HepG2 (cell line): ENCODE data around the gene UBE2D4. TPM values are rescaled to one million over a fixed set of nuclear protein-coding genes. Genes with fewer than 3 reads are reported as not detected.

ENCODE experiments used
- EED ChIP-seq: sonication (generic); formaldehyde crosslinking; IDR thresholded peaks from 2 replicates; pipeline ENCODE4 v1.5.0; 2020; ENCODE audit warnings: mild to moderate bottlenecking, missing genetic modification reagents
- EZH2 ChIP-seq: conservative IDR thresholded peaks from 2 replicates; pipeline ENCODE4 v1.6.1; 2012; ENCODE audit warnings: mild to moderate bottlenecking, low read depth, low read length, moderate library complexity
- HOXA9 ChIP-seq: sonication (generic); formaldehyde crosslinking; IDR thresholded peaks from 2 replicates; pipeline ENCODE4 v1.8.1; 2022; ENCODE audit warnings: missing genetic modification reagents, mild to moderate bottlenecking, moderate library complexity, borderline replicate concordance
- KDM1A ChIP-seq: IDR thresholded peaks from 2 replicates; pipeline ENCODE4 v1.6.1; 2016; ENCODE audit warnings: missing compliant biosample characterization
- MAZ ChIP-seq, 2 experiments: sonication (generic) in 1 of 2; formaldehyde crosslinking in 1 of 2; IDR thresholded peaks; 2 replicates each; pipeline versions ENCODE4 v1.5.0 to v1.6.1; 2012 to 2020; ENCODE audit warnings: low read depth in 2 of 2, mild to moderate bottlenecking in 2 of 2, borderline replicate concordance in 1 of 2, improper control_type of control experiment in 1 of 2, low read length in 1 of 2, missing genetic modification reagents in 1 of 2, moderate library complexity in 1 of 2
- MTF1 ChIP-seq: sonication (generic); formaldehyde crosslinking; IDR thresholded peaks from 2 replicates; pipeline ENCODE4 v1.5.0; 2020; ENCODE audit warnings: missing genetic modification reagents
- SAFB2 ChIP-seq: sonication (generic); formaldehyde crosslinking; IDR thresholded peaks from 2 replicates; pipeline ENCODE4 v1.5.1; 2020; ENCODE audit warnings: missing genetic modification reagents, low read depth, mild to moderate bottlenecking, borderline replicate concordance
- SOX13 ChIP-seq, 3 experiments: fragments of 450-650 bp in 1 of 3; sonication (generic) in 1 of 3; formaldehyde crosslinking in 1 of 3; IDR thresholded peaks in 2 of 3; conservative IDR thresholded peaks in 1 of 3; 2 replicates each; pipeline versions ENCODE4 v1.5.0 to v1.6.1; 2016 to 2020; ENCODE audit warnings: antibody characterized with exemption in 1 of 3, mild to moderate bottlenecking in 1 of 3, missing compliant biosample characterization in 1 of 3, missing genetic modification reagents in 1 of 3, moderate library complexity in 1 of 3
- SPEN ChIP-seq: sonication (generic); formaldehyde crosslinking; IDR thresholded peaks from 2 replicates; pipeline ENCODE4 v1.5.1; 2020; ENCODE audit warnings: low read depth, mild to moderate bottlenecking, missing genetic modification reagents
- U2AF1 ChIP-seq: fragments of 200-400 bp; formaldehyde crosslinking; optimal IDR thresholded peaks from 2 replicates; pipeline ENCODE3; 2017; ENCODE audit warnings: mild to moderate bottlenecking, low read depth, low read length
- ZKSCAN1 ChIP-seq: fragments of 150-350 bp; IDR thresholded peaks from 2 replicates; pipeline ENCODE4 v1.6.1; 2014; ENCODE audit warnings: low read length
- ZMYM4 ChIP-seq: sonication (generic); formaldehyde crosslinking; IDR thresholded peaks from 2 replicates; pipeline ENCODE4 v1.8.1; 2023; ENCODE audit warnings: mild to moderate bottlenecking, missing genetic modification reagents
- ZNF34 ChIP-seq: sonication (generic); formaldehyde crosslinking; IDR thresholded peaks from 2 replicates; pipeline ENCODE4 v1.4.0; 2020; ENCODE audit warnings: mild to moderate bottlenecking, missing genetic modification reagents, borderline replicate concordance
- ZNF543 ChIP-seq: sonication (generic); formaldehyde crosslinking; IDR thresholded peaks from 2 replicates; pipeline ENCODE4 v1.4.0; 2020; ENCODE audit warnings: mild to moderate bottlenecking, missing genetic modification reagents
- ZNF614 ChIP-seq: IDR thresholded peaks from 2 replicates; pipeline ENCODE4 v1.6.1; 2018; ENCODE audit warnings: missing biosample characterization, missing genetic modification reagents, inconsistent platforms, borderline replicate concordance
- ZNF616 ChIP-seq: sonication (generic); formaldehyde crosslinking; IDR thresholded peaks from 2 replicates; pipeline ENCODE4 v1.5.0; 2020; ENCODE audit warnings: low read depth, mild to moderate bottlenecking, missing genetic modification reagents
- ZNF652 ChIP-seq: IDR thresholded peaks from 2 replicates; pipeline ENCODE4 v1.6.1; 2016; ENCODE audit warnings: low read depth, borderline replicate concordance
- ZNF883 ChIP-seq: sonication (generic); formaldehyde crosslinking; IDR thresholded peaks from 2 replicates; pipeline ENCODE4 v1.5.1; 2020; ENCODE audit warnings: mild to moderate bottlenecking, missing genetic modification reagents; ENCODE audit errors: not compliant biosample characterization
- polyA plus RNA-seq, 8 experiments: library from polyadenylated mRNA; depleted of rRNA in 3 of 8; stranded (reverse) in 7 of 8; unstranded in 1 of 8; fragments of >200 nt; fragmentation: Illumina TruSeq in 4 of 8; extraction: Trizol in 4 of 8; gene quantifications; 2 replicates each; pipeline versions ENCODE4 v1.2.1 to v1.2.3, GENCODE V29; 2011 to 2016; ENCODE audit warnings: low read depth in 4 of 8, missing spikeins in 1 of 8, mixed read lengths in 1 of 8; ENCODE audit not compliant: insufficient read depth in 1 of 8
- total RNA-seq, 5 experiments: library from RNA; depleted of rRNA; stranded (reverse); fragments of >200 nt; fragmentation: Illumina TruSeq; extraction: Trizol; gene quantifications; 2 replicates each; pipeline ENCODE4 v1.2.3, GENCODE V29; 2016; ENCODE audit warnings: low read depth in 1 of 5
- TF ChIP-seq, protein P1 (sequence below): sonication (generic); formaldehyde crosslinking; conservative IDR thresholded peaks from 2 replicates; pipeline ENCODE4 v1.4.0; 2020; ENCODE audit warnings: missing genetic modification reagents
- TF ChIP-seq, protein P2 (sequence below): sonication (generic); formaldehyde crosslinking; IDR thresholded peaks from 2 replicates; pipeline ENCODE4 v1.4.0; 2020; ENCODE audit warnings: mild to moderate bottlenecking, low read depth, missing genetic modification reagents
- TF ChIP-seq, protein P3 (sequence below): sonication (generic); IDR thresholded peaks from 2 replicates; pipeline ENCODE4 v1.6.1; 2016; ENCODE audit warnings: low read depth, borderline replicate concordance
- TF ChIP-seq, protein P4 (sequence below): sonication (generic); formaldehyde crosslinking; IDR thresholded peaks from 2 replicates; pipeline ENCODE4 v1.4.0; 2020; ENCODE audit warnings: missing genetic modification reagents

UBE2D4 gene
- total and polyA plus RNA-seq, 2 of the 13 experiments (the other 11 are each of a cell fraction or from before 2014, with no cell fraction given): 9.9 to 16.0 TPM

DNA sequence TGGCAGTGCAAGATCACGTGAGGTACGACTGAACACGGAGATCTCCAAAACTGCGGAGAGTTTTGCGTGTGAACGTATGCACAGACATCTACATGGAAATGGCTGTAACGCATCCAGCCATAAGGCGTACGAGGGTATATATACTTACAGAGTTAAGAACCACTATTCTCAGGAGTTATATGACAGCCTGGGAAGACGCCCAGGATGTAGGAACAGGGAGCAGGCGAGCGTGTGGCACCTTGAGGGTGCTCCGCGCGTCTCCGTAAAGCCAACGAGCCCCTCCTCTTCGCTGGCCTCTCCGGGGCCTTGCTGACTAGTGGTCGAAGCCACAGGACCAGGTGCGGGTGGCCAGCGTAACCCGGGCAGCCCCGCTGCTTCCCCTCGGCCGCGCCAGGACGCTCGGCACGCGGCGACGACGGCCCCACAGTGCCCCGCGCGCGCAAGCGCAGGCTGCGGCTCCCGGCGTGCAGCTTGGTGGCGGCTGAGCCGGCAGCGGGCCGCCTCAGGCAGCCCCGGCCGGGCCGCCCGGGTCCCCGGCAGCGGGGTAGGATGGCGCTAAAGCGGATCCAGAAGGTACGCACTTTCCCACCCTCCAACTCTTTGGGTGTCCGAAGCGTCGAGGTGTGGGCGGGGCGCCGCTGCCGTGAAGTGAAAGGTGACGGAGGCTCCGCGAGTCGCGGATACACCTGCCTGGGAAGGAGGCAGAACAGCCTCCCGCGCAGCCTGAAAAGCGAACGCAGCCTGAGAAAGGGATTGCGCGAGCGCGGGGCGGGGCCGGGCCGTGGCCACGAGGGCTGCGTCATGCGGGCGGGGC lies at the start of gene UBE2D4 (continued):
- TF ChIP-seq ZNF614 (CRISPR knock-in tag) (peak; percentile 75; the same call in 1 of the 2 replicates), KDM1A (CRISPR knock-in tag) (no peak), ZNF543 (CRISPR knock-in tag) (no peak), SOX13 (IDR thresholded peaks at IDR 0.05) (no peak), SOX13 (CRISPR knock-in tag; conservative IDR thresholded peaks at IDR 0.05 in 1 of 2, IDR thresholded peaks at IDR 0.05 in 1 of 2) (peak in 1 of 2 experiments; percentile 5; a peak in 1 of 4 replicates), ZNF652 (CRISPR knock-in tag) (0 out of 2 replicates have a peak, but pooled peaks have one; percentile 8), ZMYM4 (peak; percentile 54), ZKSCAN1 (no peak), EED (CRISPR knock-in tag) (peak; percentile 95), SPEN (CRISPR knock-in tag) (peak; percentile 93), MAZ (IDR thresholded peaks at IDR 0.05; ENCODE audit: borderline replicate concordance, low read depth, low read length) (no peak), MAZ (CRISPR knock-in tag; IDR thresholded peaks at IDR 0.05; ENCODE audit: low read depth) (peak; percentile 95), MTF1 (CRISPR knock-in tag) (peak; percentile 82), HOXA9 (CRISPR knock-in tag) (peak; percentile 56; the same call in 1 of the 2 replicates), U2AF1 (peak; percentile 40), SAFB2 (peak; percentile 88; the same call in 1 of the 2 replicates), EZH2 (no peak), ZNF616 (CRISPR knock-in tag) (peak; percentile 84), ZNF34 (CRISPR knock-in tag) (peak; percentile 70; the same call in 1 of the 2 replicates), ZNF883 (peak; percentile 80)
- TF ChIP-seq, protein P1, sequence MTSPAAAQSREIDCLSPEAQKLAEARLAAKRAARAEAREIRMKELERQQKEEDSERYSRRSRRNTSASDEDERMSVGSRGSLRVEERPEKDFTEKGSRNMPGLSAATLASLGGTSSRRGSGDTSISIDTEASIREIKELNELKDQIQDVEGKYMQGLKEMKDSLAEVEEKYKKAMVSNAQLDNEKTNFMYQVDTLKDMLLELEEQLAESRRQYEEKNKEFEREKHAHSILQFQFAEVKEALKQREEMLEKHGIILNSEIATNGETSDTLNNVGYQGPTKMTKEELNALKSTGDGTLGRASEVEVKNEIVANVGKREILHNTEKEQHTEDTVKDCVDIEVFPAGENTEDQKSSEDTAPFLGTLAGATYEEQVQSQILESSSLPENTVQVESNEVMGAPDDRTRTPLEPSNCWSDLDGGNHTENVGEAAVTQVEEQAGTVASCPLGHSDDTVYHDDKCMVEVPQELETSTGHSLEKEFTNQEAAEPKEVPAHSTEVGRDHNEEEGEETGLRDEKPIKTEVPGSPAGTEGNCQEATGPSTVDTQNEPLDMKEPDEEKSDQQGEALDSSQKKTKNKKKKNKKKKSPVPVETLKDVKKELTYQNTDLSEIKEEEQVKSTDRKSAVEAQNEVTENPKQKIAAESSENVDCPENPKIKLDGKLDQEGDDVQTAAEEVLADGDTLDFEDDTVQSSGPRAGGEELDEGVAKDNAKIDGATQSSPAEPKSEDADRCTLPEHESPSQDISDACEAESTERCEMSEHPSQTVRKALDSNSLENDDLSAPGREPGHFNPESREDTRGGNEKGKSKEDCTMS (CRISPR knock-in tag): no peak
- TF ChIP-seq, protein P2, sequence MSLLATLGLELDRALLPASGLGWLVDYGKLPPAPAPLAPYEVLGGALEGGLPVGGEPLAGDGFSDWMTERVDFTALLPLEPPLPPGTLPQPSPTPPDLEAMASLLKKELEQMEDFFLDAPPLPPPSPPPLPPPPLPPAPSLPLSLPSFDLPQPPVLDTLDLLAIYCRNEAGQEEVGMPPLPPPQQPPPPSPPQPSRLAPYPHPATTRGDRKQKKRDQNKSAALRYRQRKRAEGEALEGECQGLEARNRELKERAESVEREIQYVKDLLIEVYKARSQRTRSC (CRISPR knock-in tag): 0 out of 2 replicates have a peak, but pooled peaks have one; percentile 24
- TF ChIP-seq, protein P3, sequence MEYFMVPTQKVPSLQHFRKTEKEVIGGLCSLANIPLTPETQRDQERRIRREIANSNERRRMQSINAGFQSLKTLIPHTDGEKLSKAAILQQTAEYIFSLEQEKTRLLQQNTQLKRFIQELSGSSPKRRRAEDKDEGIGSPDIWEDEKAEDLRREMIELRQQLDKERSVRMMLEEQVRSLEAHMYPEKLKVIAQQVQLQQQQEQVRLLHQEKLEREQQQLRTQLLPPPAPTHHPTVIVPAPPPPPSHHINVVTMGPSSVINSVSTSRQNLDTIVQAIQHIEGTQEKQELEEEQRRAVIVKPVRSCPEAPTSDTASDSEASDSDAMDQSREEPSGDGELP: no peak
- TF ChIP-seq, protein P4, sequence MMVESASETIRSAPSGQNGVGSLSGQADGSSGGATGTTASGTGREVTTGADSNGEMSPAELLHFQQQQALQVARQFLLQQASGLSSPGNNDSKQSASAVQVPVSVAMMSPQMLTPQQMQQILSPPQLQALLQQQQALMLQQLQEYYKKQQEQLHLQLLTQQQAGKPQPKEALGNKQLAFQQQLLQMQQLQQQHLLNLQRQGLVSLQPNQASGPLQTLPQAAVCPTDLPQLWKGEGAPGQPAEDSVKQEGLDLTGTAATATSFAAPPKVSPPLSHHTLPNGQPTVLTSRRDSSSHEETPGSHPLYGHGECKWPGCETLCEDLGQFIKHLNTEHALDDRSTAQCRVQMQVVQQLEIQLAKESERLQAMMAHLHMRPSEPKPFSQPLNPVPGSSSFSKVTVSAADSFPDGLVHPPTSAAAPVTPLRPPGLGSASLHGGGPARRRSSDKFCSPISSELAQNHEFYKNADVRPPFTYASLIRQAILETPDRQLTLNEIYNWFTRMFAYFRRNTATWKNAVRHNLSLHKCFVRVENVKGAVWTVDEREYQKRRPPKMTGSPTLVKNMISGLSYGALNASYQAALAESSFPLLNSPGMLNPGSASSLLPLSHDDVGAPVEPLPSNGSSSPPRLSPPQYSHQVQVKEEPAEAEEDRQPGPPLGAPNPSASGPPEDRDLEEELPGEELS (CRISPR knock-in tag): peak; percentile 45; the same call in 1 of the 2 replicates
